Mesenchymal stem cell (in vitro differentiated cells and primary cell): ENCODE measurements around the gene ZBTB40.

ENCODE experiments used
- DNase-seq: peaks from one replicate; pipeline ENCODE4 v3.0.0-alpha.2; 2013
- H2AFZ ChIP-seq: one replicate; pipeline ENCODE4 v1.6.1; 2013; ENCODE audit warnings: low read depth, mild to moderate bottlenecking, control low read depth, inconsistent platforms, low read length, moderate library complexity
- H2AK5ac ChIP-seq: 2 replicates; pipeline ENCODE4 v1.6.1; 2013; ENCODE audit warnings: low read length, moderate library complexity, mild to moderate bottlenecking, inconsistent platforms; ENCODE audit not compliant: severe bottlenecking
- H2BK120ac ChIP-seq: one replicate; pipeline ENCODE4 v1.6.1; 2013; ENCODE audit warnings: low read depth, mild to moderate bottlenecking, inconsistent platforms, low read length, moderate library complexity
- H2BK12ac ChIP-seq, 2 experiments: one replicate each; pipeline ENCODE4 v1.6.1; 2013; ENCODE audit warnings: inconsistent platforms in 2 of 2, low read length in 2 of 2, mild to moderate bottlenecking in 2 of 2, moderate library complexity in 2 of 2, control low read depth in 1 of 2
- H2BK15ac ChIP-seq: one replicate; pipeline ENCODE4 v1.6.1; 2013; ENCODE audit warnings: mild to moderate bottlenecking, low read depth, inconsistent platforms; ENCODE audit not compliant: poor library complexity, severe bottlenecking
- H2BK5ac ChIP-seq: 2 replicates; pipeline ENCODE4 v1.6.1; 2013; ENCODE audit warnings: low read depth, mild to moderate bottlenecking, low read length, control low read depth, inconsistent platforms; ENCODE audit not compliant: poor library complexity, severe bottlenecking
- H3K14ac ChIP-seq, 2 experiments: one replicate each; pipeline ENCODE4 v1.6.1; 2013; ENCODE audit warnings: inconsistent platforms in 2 of 2, low read length in 2 of 2, control low read depth in 1 of 2, mild to moderate bottlenecking in 1 of 2, moderate library complexity in 1 of 2
- H3K18ac ChIP-seq, 2 experiments: one replicate each; pipeline ENCODE4 v1.6.1; 2013; ENCODE audit warnings: inconsistent platforms in 2 of 2, low read length in 2 of 2, control low read depth in 1 of 2, low read depth in 1 of 2, mild to moderate bottlenecking in 1 of 2
- H3K23ac ChIP-seq, 2 experiments: one replicate each; pipeline ENCODE4 v1.6.1; 2013; ENCODE audit warnings: inconsistent platforms in 2 of 2, low read length in 2 of 2, mild to moderate bottlenecking in 2 of 2, moderate library complexity in 2 of 2, control low read depth in 1 of 2
- H3K27ac ChIP-seq: 2 replicates; pipeline ENCODE4 v1.5.1; 2013; ENCODE audit warnings: mild to moderate bottlenecking, moderate library complexity, low read length, control low read depth, inconsistent platforms; ENCODE audit not compliant: poor library complexity, severe bottlenecking
- H3K27me3 ChIP-seq, 2 experiments: 2 replicates each; pipeline versions ENCODE4 v1.6.1 to v1.7.0; 2013; ENCODE audit warnings: low read length in 2 of 2, mild to moderate bottlenecking in 2 of 2, moderate library complexity in 2 of 2, control low read depth in 1 of 2, inconsistent platforms in 1 of 2; ENCODE audit not compliant: control insufficient read depth in 1 of 2, insufficient read depth in 1 of 2
- H3K36me3 ChIP-seq, 2 experiments: 2 replicates each; pipeline versions ENCODE4 v1.6.1 to v1.7.0; 2013; ENCODE audit warnings: low read length in 2 of 2, control low read depth in 1 of 2, inconsistent platforms in 1 of 2, low read depth in 1 of 2, mild to moderate bottlenecking in 1 of 2; ENCODE audit not compliant: insufficient read depth in 2 of 2, control insufficient read depth in 1 of 2
- H3K4ac ChIP-seq, 2 experiments: one replicate each; pipeline ENCODE4 v1.6.1; 2013; ENCODE audit warnings: inconsistent platforms in 2 of 2, low read length in 2 of 2, mild to moderate bottlenecking in 2 of 2, moderate library complexity in 2 of 2, control low read depth in 1 of 2, low read depth in 1 of 2
- H3K4me1 ChIP-seq: 2 replicates; pipeline ENCODE4 v1.6.1; 2013; ENCODE audit warnings: low read depth, low read length, control low read depth; ENCODE audit not compliant: control insufficient read depth, insufficient read depth
- H3K4me2 ChIP-seq: 2 replicates; pipeline ENCODE4 v1.6.1; 2013; ENCODE audit warnings: low read length, mild to moderate bottlenecking, inconsistent platforms; ENCODE audit not compliant: poor library complexity, severe bottlenecking
- H3K4me3 ChIP-seq, 2 experiments: 2 replicates each; pipeline versions ENCODE4 v1.5.1 to v1.7.0; 2013; ENCODE audit warnings: low read length in 2 of 2, mild to moderate bottlenecking in 2 of 2, control low read depth in 1 of 2, low read depth in 1 of 2; ENCODE audit not compliant: insufficient read depth in 1 of 2
- H3K79me1 ChIP-seq: replicated peaks from 2 replicates; pipeline ENCODE4 v1.6.1; 2013; ENCODE audit warnings: mild to moderate bottlenecking, control low read depth, low read length, inconsistent platforms; ENCODE audit not compliant: poor library complexity, severe bottlenecking
- H3K9ac ChIP-seq: 2 replicates; pipeline ENCODE4 v1.7.0; 2013; ENCODE audit warnings: mild to moderate bottlenecking, low read length, moderate library complexity
- H3K9me3 ChIP-seq: 2 replicates; pipeline ENCODE4 v1.7.0; 2013; ENCODE audit warnings: mild to moderate bottlenecking, low read length; ENCODE audit not compliant: control insufficient read depth
- H4K8ac ChIP-seq: one replicate; pipeline ENCODE4 v1.6.1; 2013; ENCODE audit warnings: inconsistent platforms, mild to moderate bottlenecking, low read length, moderate library complexity
- H4K91ac ChIP-seq: one replicate; pipeline ENCODE4 v1.6.1; 2013; ENCODE audit warnings: mild to moderate bottlenecking, low read length, inconsistent platforms
- WGBS: methylation state at CpG from one replicate; pipeline ENCODE4 v1.1.7; 2013; ENCODE audit warnings: mixed read lengths; 5-methylcytosine and 5-hydroxymethylcytosine counted together

ZBTB40 gene

GRCh38 chr1:22406722-22407495 lies 44.7 kb upstream of the ZBTB40 start:
- H2BK12ac ChIP-seq, result no peak overlapping the region
- H3K79me1 ChIP-seq, result no peaks in the 10 kb centered on the region
- no peak overlapping the region for H2BK15ac ChIP-seq
- no peak overlapping the region for H2BK120ac ChIP-seq
- no peak overlapping the region for H3K4me3 ChIP-seq
- H2AK5ac ChIP-seq, result no peak overlapping the region
- H4K91ac ChIP-seq, result no peak overlapping the region
- WGBS, result 76% methylated on average over 12 of the region's 13 CpGs
- H2BK5ac ChIP-seq, result no peak overlapping the region
- H3K23ac ChIP-seq, result no peak overlapping the region
- H3K18ac ChIP-seq, result no peak overlapping the region
- no peak overlapping the region for H3K4ac ChIP-seq
- H3K27ac ChIP-seq, result no peak overlapping the region
- DNase-seq, result no peak
- peaks cover 37 to 49% of the 10 kb centered on the region in 2 experiments for H3K27me3 ChIP-seq
- no peak overlapping the region for H4K8ac ChIP-seq
- H3K9me3 ChIP-seq, result no peaks in the 10 kb centered on the region
- H3K9ac ChIP-seq, result no peak overlapping the region
- peaks cover 13% of the 10 kb centered on the region for H3K4me1 ChIP-seq
- no peak overlapping the region for H3K14ac ChIP-seq
- H2AFZ ChIP-seq, result no peak overlapping the region
- H3K36me3 ChIP-seq, result no peaks in the 10 kb centered on the region
- H3K4me2 ChIP-seq, result no peak overlapping the region

GRCh38 chr1:22408230-22408629 lies 43.4 kb upstream of the ZBTB40 start:
- Histone ChIP-seq H2BK12ac (peak overlapping the region in 1 of 2 experiments; percentile 68), H2BK5ac (no peak overlapping the region), H2BK120ac (no peak overlapping the region), H3K27ac (no peak overlapping the region), H3K23ac (no peak overlapping the region), H2AK5ac (no peak overlapping the region), H3K9me3 (no peaks in the 10 kb centered on the region), H4K91ac (no peak overlapping the region), H2BK15ac (no peak overlapping the region), H3K4me3 (no peak overlapping the region), H3K79me1 (no peaks in the 10 kb centered on the region), H3K9ac (no peak overlapping the region), H2AFZ (no peak overlapping the region), H3K36me3 (no peaks in the 10 kb centered on the region), H4K8ac (no peak overlapping the region), H3K4me1 (peaks cover 13% of the 10 kb centered on the region), H3K27me3 (peaks cover 26 to 41% of the 10 kb centered on the region in 2 experiments), H3K18ac (peak overlapping the region in 1 of 2 experiments; percentile 42), H3K4ac (no peak overlapping the region), H3K4me2 (no peak overlapping the region), H3K14ac (peak overlapping the region in 1 of 2 experiments; percentile 73)
- DNase-seq, result no peak
- WGBS, result 17% methylated on average over 3 of the region's 3 CpGs

GRCh38 chr1:22410401-22410800 lies 41.2 kb upstream of the ZBTB40 start:
- H2BK5ac ChIP-seq, result no peak overlapping the region
- no peak overlapping the region for H2BK120ac ChIP-seq
- H2BK15ac ChIP-seq, result no peak overlapping the region
- H3K4me3 ChIP-seq, result no peak overlapping the region
- no peak overlapping the region for H2AK5ac ChIP-seq
- no peak overlapping the region for H3K23ac ChIP-seq
- H3K9me3 ChIP-seq, result no peaks in the 10 kb centered on the region
- H3K9ac ChIP-seq, result no peak overlapping the region
- peaks cover 14 to 20% of the 10 kb centered on the region in 2 experiments for H3K27me3 ChIP-seq
- no peak overlapping the region for H3K4me2 ChIP-seq
- H3K36me3 ChIP-seq, result no peaks in the 10 kb centered on the region
- DNase-seq, result no peak
- H4K91ac ChIP-seq, result no peak overlapping the region
- H3K18ac ChIP-seq, result no peak overlapping the region
- H4K8ac ChIP-seq, result no peak overlapping the region
- no peaks in the 10 kb centered on the region for H3K79me1 ChIP-seq
- H3K14ac ChIP-seq, result peak overlapping the region in 1 of 2 experiments; percentile 5
- H3K4ac ChIP-seq, result no peak overlapping the region
- WGBS, result 95% methylated on average over 3 of the region's 3 CpGs
- no peak overlapping the region for H3K27ac ChIP-seq
- no peak overlapping the region for H2BK12ac ChIP-seq
- H2AFZ ChIP-seq, result no peak overlapping the region
- peaks cover 21% of the 10 kb centered on the region for H3K4me1 ChIP-seq

- H3K27ac ChIP-seq, result no peak overlapping the region
- DNase-seq, result peak; percentile 51
- H2BK15ac ChIP-seq, result no peak overlapping the region
- no peaks in the 10 kb centered on the region for H3K79me1 ChIP-seq
- no peak overlapping the region for H3K4me3 ChIP-seq
- H3K4me2 ChIP-seq, result no peak overlapping the region
- H3K18ac ChIP-seq, result no peak overlapping the region
- no peak overlapping the region for H3K14ac ChIP-seq
- no peak overlapping the region for H3K4ac ChIP-seq
- H2BK12ac ChIP-seq, result no peak overlapping the region
- no peak overlapping the region for H2AFZ ChIP-seq
- H2AK5ac ChIP-seq, result no peak overlapping the region
- H2BK5ac ChIP-seq, result no peak overlapping the region
- WGBS, result 92% methylated on average over 10 of the region's 10 CpGs
- no peak overlapping the region for H4K8ac ChIP-seq
- no peak overlapping the region for H3K23ac ChIP-seq
- no peak overlapping the region for H4K91ac ChIP-seq
- no peaks in the 10 kb centered on the region for H3K36me3 ChIP-seq
- no peak overlapping the region for H3K9ac ChIP-seq
- H2BK120ac ChIP-seq, result no peak overlapping the region
- H3K9me3 ChIP-seq, result no peaks in the 10 kb centered on the region
- H3K27me3 ChIP-seq, result peaks cover 14% of the 10 kb centered on the region in 2 experiments
- peaks cover 21% of the 10 kb centered on the region for H3K4me1 ChIP-seq
Observed at GRCh38 chr1:22410928-22411495, 40.6 kb upstream of the ZBTB40 start.
